HCT116 (cell line): ENCODE data around the gene PLCB1. TPM values are rescaled to one million over a fixed set of nuclear protein-coding genes. Genes with fewer than 3 reads are reported as not detected.

Experiments used
- ATAC-seq: fragments of 200-7000 bp; cut with Tn5 transposase; 2 replicates; pipeline ENCODE4 v1.9.1; 2020; ENCODE audit warnings: mild to moderate bottlenecking, moderate library complexity
- BruUV-seq: library from RNA; stranded (reverse); fragments of 400-500 nt; replicated peaks from 2 replicates; lab custom pipeline; 2021; lab: Mats Ljungman, UMichigan
- CTCF ChIA-PET: fragments of 300-600 bp; sonication (Branson Sonifier 250); formaldehyde crosslinking; loops from one replicate; lab custom pipeline; 2021; ENCODE audit warnings: antibody characterized with exemption; lab: Charles Lee
- POLR2A ChIA-PET: fragments of 300-600, 350-600 bp; sonication (Branson Sonifier 250); formaldehyde crosslinking; loops from one replicate; lab custom pipeline; 2021; ENCODE audit warnings: antibody characterized with exemption; lab: Charles Lee
- RAD21 ChIA-PET, 2 experiments: fragments of 300-600 bp; sonication (Branson Sonifier 250); formaldehyde crosslinking; loops; one replicate each; lab custom pipeline; 2023; ENCODE audit warnings: low total read pairs in 2 of 2; ENCODE audit not compliant: uncharacterized antibody in 2 of 2, unreplicated experiment in 2 of 2, low non-redundant PET in 1 of 2; lab: Charles Lee
- DNase-seq: peaks from one replicate; pipeline ENCODE4 v3.0.0-alpha.2; 2010; ENCODE audit warnings: low read depth, low spot score
- H2AFZ ChIP-seq: fragments of 200-600 bp; shearing (Covaris generic), sonication (generic); 2 replicates; pipeline ENCODE4 v1.6.1; 2017; ENCODE audit warnings: low read depth, mixed run types, mixed read lengths, antibody characterized with exemption, low read length; ENCODE audit not compliant: poor library complexity, severe bottlenecking
- H3K27ac ChIP-seq: 2 replicates; pipeline ENCODE4 v1.5.1; 2012; ENCODE audit warnings: low read depth, low read length
- H3K27me3 ChIP-seq: fragments of 200-600 bp; sonication (generic); 2 replicates; pipeline ENCODE4 v1.6.1; 2016; ENCODE audit warnings: mixed run types, low read length, mixed read lengths; ENCODE audit not compliant: insufficient read depth
- H3K36me3 ChIP-seq, 2 experiments: fragments of 200-500 bp in 1 of 2; fragments of 200-600 bp in 1 of 2; sonication (Bioruptor generic) in 1 of 2; sonication (generic) in 1 of 2; 2 replicates each; pipeline versions ENCODE4 v1.5.1 to v1.6.1; 2014 to 2016; ENCODE audit warnings: low read length in 2 of 2, inconsistent platforms in 1 of 2, mixed read lengths in 1 of 2, mixed run types in 1 of 2; ENCODE audit not compliant: insufficient read depth in 2 of 2, control insufficient read depth in 1 of 2
- H3K4me1 ChIP-seq, 2 experiments: fragments of 200-600 bp in 1 of 2; sonication (generic) in 1 of 2; 2 replicates each; pipeline versions ENCODE4 v1.5.1 to v1.6.1; 2012 to 2017; ENCODE audit warnings: low read length in 2 of 2, inconsistent platforms in 1 of 2, mild to moderate bottlenecking in 1 of 2, mixed read lengths in 1 of 2, mixed run types in 1 of 2, moderate library complexity in 1 of 2; ENCODE audit not compliant: insufficient read depth in 2 of 2, control insufficient read depth in 1 of 2
- H3K4me2 ChIP-seq: fragments of 200-600 bp; sonication (generic); 2 replicates; pipeline ENCODE4 v1.6.1; 2017; ENCODE audit warnings: mixed run types, low read length, mixed read lengths
- H3K4me3 ChIP-seq, 2 experiments: fragments of 200-600 bp in 1 of 2; sonication (generic) in 1 of 2; replicated peaks in 1 of 2; 2 replicates each; pipeline ENCODE4 v1.5.1; 2011 to 2016; ENCODE audit warnings: low read length in 2 of 2, control low read depth in 1 of 2, low read depth in 1 of 2, mild to moderate bottlenecking in 1 of 2, mixed read lengths in 1 of 2, mixed run types in 1 of 2
- H3K79me2 ChIP-seq: fragments of 200-600 bp; sonication (generic); 2 replicates; pipeline ENCODE4 v1.6.1; 2017; ENCODE audit warnings: mild to moderate bottlenecking, mixed run types, low read length, moderate library complexity, mixed read lengths; ENCODE audit not compliant: insufficient read depth
- H3K9ac ChIP-seq: fragments of 200-600 bp; sonication (generic); 2 replicates; pipeline ENCODE4 v1.6.1; 2016; ENCODE audit warnings: low read length, mixed read lengths
- H3K9me2 ChIP-seq: fragments of 200-600 bp; sonication (generic), shearing (Covaris generic); 2 replicates; pipeline ENCODE4 v1.6.1; 2017; ENCODE audit warnings: mixed run types, mild to moderate bottlenecking, moderate library complexity; ENCODE audit not compliant: insufficient read depth
- H3K9me3 ChIP-seq, 2 experiments: fragments of 200-500 bp in 1 of 2; fragments of 200-600 bp in 1 of 2; sonication (Bioruptor generic) in 1 of 2; sonication (generic) in 1 of 2; 2 replicates each; pipeline ENCODE4 v1.6.1; 2014 to 2017; ENCODE audit warnings: low read length in 2 of 2, mixed read lengths in 2 of 2, inconsistent platforms in 1 of 2, low read depth in 1 of 2, mild to moderate bottlenecking in 1 of 2, mixed run types in 1 of 2, moderate library complexity in 1 of 2; ENCODE audit not compliant: control insufficient read depth in 1 of 2, insufficient read depth in 1 of 2
- H4K20me1 ChIP-seq: fragments of 200-600 bp; sonication (generic), shearing (Covaris generic); 2 replicates; pipeline ENCODE4 v1.6.1; 2017; ENCODE audit warnings: mixed run types, mild to moderate bottlenecking, moderate library complexity; ENCODE audit not compliant: insufficient read depth
- CBX3 ChIP-seq: IDR thresholded peaks from 2 replicates; pipeline ENCODE4 v1.6.1; 2012; ENCODE audit warnings: low read depth
- CEBPB ChIP-seq: IDR thresholded peaks from 2 replicates; pipeline ENCODE4 v1.6.1; 2012; ENCODE audit warnings: low read depth
- EGR1 ChIP-seq: IDR thresholded peaks from 2 replicates; pipeline ENCODE4 v1.6.1; 2012; ENCODE audit warnings: low read depth
- ELF1 ChIP-seq: IDR thresholded peaks from 2 replicates; pipeline ENCODE4 v1.6.1; 2012; ENCODE audit warnings: low read depth, borderline replicate concordance
- JUND ChIP-seq: IDR thresholded peaks from 2 replicates; pipeline ENCODE4 v1.6.1; 2012
- POLR2A ChIP-seq: IDR thresholded peaks from 2 replicates; pipeline ENCODE4 v1.7.0; 2011; ENCODE audit warnings: borderline replicate concordance; ENCODE audit not compliant: insufficient read depth, insufficient read length; ENCODE audit errors: extremely low read depth
- POLR2AphosphoS5 ChIP-seq: IDR thresholded peaks from 2 replicates; pipeline ENCODE4 v1.6.1; 2011; ENCODE audit warnings: mild to moderate bottlenecking, low read depth, low read length, moderate library complexity
- RAD21 ChIP-seq: IDR thresholded peaks from 2 replicates; pipeline ENCODE4 v1.6.1; 2012; ENCODE audit warnings: low read depth, mild to moderate bottlenecking
- SIN3A ChIP-seq: IDR thresholded peaks from 2 replicates; pipeline ENCODE4 v1.6.1; 2012; ENCODE audit warnings: low read depth
- SP1 ChIP-seq: IDR thresholded peaks from 2 replicates; pipeline ENCODE4 v1.6.1; 2012; ENCODE audit warnings: low read depth
- SRF ChIP-seq: IDR thresholded peaks from 2 replicates; pipeline ENCODE4 v1.6.1; 2012; ENCODE audit warnings: low read depth
- TCF7L2 ChIP-seq: IDR thresholded peaks from 2 replicates; pipeline ENCODE4 v1.7.0; 2011; ENCODE audit warnings: borderline replicate concordance, inconsistent platforms; ENCODE audit not compliant: insufficient read depth, insufficient read length; ENCODE audit errors: extremely low read depth
- ZBTB33 ChIP-seq: IDR thresholded peaks from 2 replicates; pipeline ENCODE4 v1.6.1; 2011; ENCODE audit warnings: mild to moderate bottlenecking, low read length, moderate library complexity; ENCODE audit not compliant: insufficient replicate concordance; ENCODE audit errors: extremely low read depth
- intact Hi-C: fragments of 100-400 bp; cut with micrococcal nuclease; formaldehyde crosslinking; loops from 2 replicates; pipeline ENCODE4 v1.10.0; 2022
- total RNA-seq: library from RNA; stranded (reverse); gene quantifications from one replicate; pipeline ENCODE4 v1.2.1, GENCODE V29; 2021; ENCODE audit not compliant: unreplicated experiment

PLCB1 gene
- total RNA-seq, 1 experiment from 2014 or later = 15.8 TPM

DNA sequence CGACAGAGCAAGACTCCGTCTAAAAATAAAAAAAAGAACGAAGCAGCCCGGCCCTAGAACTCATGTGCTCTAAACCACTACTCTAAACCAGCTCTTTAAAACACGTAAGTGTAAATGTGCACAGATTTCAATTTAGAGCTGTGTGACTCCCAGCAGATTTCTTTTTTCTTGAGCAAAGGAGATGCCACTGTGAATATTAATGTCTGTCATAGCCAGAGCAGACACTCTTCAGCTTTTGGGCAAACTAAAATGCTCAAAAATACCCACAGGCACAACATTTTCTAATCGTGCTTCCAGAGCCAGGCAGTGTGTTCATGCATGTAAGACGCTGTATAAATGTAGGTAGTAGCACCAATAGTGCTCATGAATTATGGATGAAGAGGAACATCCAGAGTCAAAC lies 717.9 kb downstream of the PLCB1 start:
- intact Hi-C loops = loop anchor here (10.0 kb wide), 1 partner anchor 545 kb away; no protein-coding TSS in a partner anchor
- ATAC-seq = no peak
- H2AFZ ChIP-seq = no peak overlapping the region
- ChIA-PET RAD21 (no interaction called here), POLR2A (no interaction called here), CTCF (no interaction called here)
- no peaks in the 10 kb centered on the region for H4K20me1 ChIP-seq
- no peak overlapping the region for H3K4me3 ChIP-seq
- no peaks in the 10 kb centered on the region for H3K36me3 ChIP-seq
- H3K9me2 ChIP-seq = no peaks in the 10 kb centered on the region
- H3K79me2 ChIP-seq = no peaks in the 10 kb centered on the region
- no peak for TF ChIP-seq RAD21
- no peak for TF ChIP-seq ELF1
- no peak for TF ChIP-seq EGR1
- no peak for TF ChIP-seq TCF7L2
- no peak for TF ChIP-seq SRF
- no peak for TF ChIP-seq POLR2A
- TF ChIP-seq SIN3A = no peak
- TF ChIP-seq JUND = no peak
- TF ChIP-seq POLR2AphosphoS5 = no peak
- no peak for TF ChIP-seq CBX3
- no peak for TF ChIP-seq ZBTB33
- no peak for TF ChIP-seq CEBPB
- no peak for TF ChIP-seq SP1
- H3K4me2 ChIP-seq = no peak overlapping the region
- DNase-seq = no peak
- H3K9ac ChIP-seq = no peak overlapping the region
- H3K9me3 ChIP-seq = no peaks in the 10 kb centered on the region
- H3K27me3 ChIP-seq = no peaks in the 10 kb centered on the region
- H3K4me1 ChIP-seq = no peaks in the 10 kb centered on the region
- BruUV-seq = no TSS peak
- H3K27ac ChIP-seq = no peak overlapping the region
